Heart right ventricle (tissue), 16 donors: ENCODE results near the gene DENND1A. TPM values are rescaled to one million over a fixed set of nuclear protein-coding genes. Genes with fewer than 3 reads are reported as not detected.

Experiments used
- ATAC-seq, 8 donors: fragments of 200-7000 bp; cut with Tn5 transposase; one replicate each; pipeline ENCODE4 v1.9.1; 2020; ENCODE audit warnings: mild to moderate bottlenecking in 8 of 8, moderate library complexity in 8 of 8, moderate number of reproducible peaks in 1 of 8
- DNase-seq, 2 donors: peaks; one replicate each; pipeline ENCODE4 v3.0.0-alpha.2; 2020
- H3K27ac ChIP-seq, 10 donors: fragments of 200-600 bp; sonication (generic) in 2 of 10; one replicate each; pipeline versions ENCODE4 v1.5.0 to v1.8.0; 2020 to 2022; ENCODE audit warnings: mild to moderate bottlenecking in 3 of 10
- H3K27me3 ChIP-seq, 7 donors: fragments of 200-600 bp; one replicate each; pipeline ENCODE4 v1.8.0; 2021 to 2022; ENCODE audit warnings: mild to moderate bottlenecking in 2 of 7
- H3K36me3 ChIP-seq, 9 donors: fragments of 200-600 bp; sonication (generic) in 1 of 9; one replicate each; pipeline versions ENCODE4 v1.5.0 to v1.8.0; 2020 to 2022; ENCODE audit warnings: mild to moderate bottlenecking in 2 of 9
- H3K4me1 ChIP-seq, 9 donors: fragments of 200-600 bp; sonication (generic) in 1 of 9; one replicate each; pipeline versions ENCODE4 v1.5.0 to v1.8.0; 2020 to 2022; ENCODE audit warnings: mild to moderate bottlenecking in 4 of 9
- H3K4me3 ChIP-seq, 10 donors: fragments of 200-600 bp; sonication (generic) in 2 of 10; one replicate each; pipeline versions ENCODE4 v1.5.0 to v1.8.0; 2020 to 2022; ENCODE audit warnings: mild to moderate bottlenecking in 7 of 10, moderate library complexity in 2 of 10
- H3K9me3 ChIP-seq, 11 donors: fragments of 200-600 bp in 10 of 11; sonication (generic) in 2 of 11; one replicate each; pipeline versions ENCODE4 v1.5.0 to v1.8.0; 2013 to 2022; ENCODE audit warnings: mild to moderate bottlenecking in 2 of 11, control low read depth in 1 of 11, moderate library complexity in 1 of 11
- WGBS, 2 donors: extraction: QIAGEN DNeasy Blood & Tissue Kit; methylation state at CpG; one replicate each; pipeline ENCODE4 v1.1.7; 2013; ENCODE audit warnings: inconsistent platforms in 1 of 2; 5-methylcytosine and 5-hydroxymethylcytosine counted together
- intact Hi-C, 10 donors: fragments of 100-400 bp; cut with DNase I; formaldehyde crosslinking; loops; one replicate each; pipeline versions ENCODE4 v1.11.1 to v1.14.2; 2022
- polyA plus RNA-seq, 2 donors: library from polyadenylated mRNA; stranded (reverse); fragments of 200-250 nt; gene quantifications; one replicate each; pipeline ENCODE4 v1.2.3, GENCODE V29; 2013
- total RNA-seq, 10 donors: library from RNA; stranded (reverse); fragmentation: NEBNext Ultra II Directional in 3 of 10; extraction: Animal tissue kit (Norgen Biotek cat#: 25700) in 3 of 10; gene quantifications; one replicate each; pipeline versions ENCODE4 v1.2.1 to v1.2.4, GENCODE V29; 2021 to 2023
- TF ChIP-seq, protein P1 (sequence below), 9 donors: fragments of 200-600 bp; sonication (generic) in 2 of 9; IDR thresholded peaks; one replicate each; pipeline versions ENCODE4 v1.5.0 to v1.8.0; 2021 to 2022; ENCODE audit warnings: antibody characterized with exemption in 9 of 9, mild to moderate bottlenecking in 5 of 9, moderate library complexity in 1 of 9
- donor health status: Arrhythmogenic right ventricular cardiomyopathy.
- donor health status: ischemic (EF 13 %, LVEDD 7.1; RV severe dilation, severe dysfunction).
- donor health status: healthy with polysubstance abuse.
- donor health status: DM: no; HTN: yes; CAD: no.
- donor health status: DM: no; HTN: no; CAD: no.
- donor health status: ischemic (EF 25% LVEDD 6.9; RV normal size, moderate dysfunction).
- donor health status: ischemic (EF 25% LVEDD 5.7; RV mildly dilated, moderate dysfunction).
- donor health status: healthy.
- donor health status: DM: yes; HTN: yes; CAD: no.
- donor health status: Ischemic cardiomyopathy.
- donor health status: ischemic (EF 35%, LVEDD 5.7; RV mildly dilated, moderate dysfunction).
- donor health status: nonischemic (EF 11% LVEDD 7.7; RV severe dilation, severe dysfunction).
- donor health status: DM: yes; HTN: yes; CAD: no.
- donor health status: PGD.
- donor health status: ischemic (EF 29% LVEDD 5.4; RV normal size, mild dysfunction).
- donor health status: nonischemic (EF 23%, LVEDD 6.1; RV moderate dilation, normal function).

Gene DENND1A
- total and polyA plus RNA-seq, 12 donors = 7.3 to 19.6 (median 12.2) TPM

DNA sequence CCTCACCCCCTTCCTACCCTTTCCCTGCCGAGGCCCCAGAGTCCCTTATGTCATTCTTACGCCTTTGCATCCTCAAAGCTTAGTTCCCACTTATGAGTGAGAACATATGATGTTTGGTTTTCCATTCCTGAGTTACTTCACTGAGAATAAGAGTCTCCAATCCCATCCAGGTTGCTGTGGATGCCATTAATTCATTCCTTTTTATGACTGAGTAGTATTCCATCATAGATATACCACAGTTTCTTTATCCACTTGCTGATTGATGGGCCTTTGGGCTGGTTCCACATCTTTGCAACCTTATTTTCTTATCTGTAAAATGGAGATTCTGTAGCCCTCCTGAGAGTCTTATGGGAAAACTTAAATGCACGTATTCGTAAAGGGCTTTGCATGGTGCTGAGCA lies 537.1 kb downstream of the DENND1A start:
- Histone ChIP-seq H3K4me1 (no peaks in the 10 kb centered on the region), H3K27ac (no peak overlapping the region), H3K27me3 (no peaks in the 10 kb centered on the region), H3K4me3 (no peak overlapping the region), H3K9me3 (peaks cover 0 to 8% (median 0%) of the 10 kb centered on the region in 11 donors), H3K36me3 (no peaks in the 10 kb centered on the region)
- intact Hi-C loops = loop anchor here in 1 of 10 donors (10.0 kb wide), 1 partner anchor 212 kb away; no protein-coding TSS in a partner anchor
- DNase-seq = no peak
- 86 to 100% methylated on average over 4 of the region's 4 CpGs for WGBS, 2 donors
- ATAC-seq = no peak
- TF ChIP-seq, protein P1, sequence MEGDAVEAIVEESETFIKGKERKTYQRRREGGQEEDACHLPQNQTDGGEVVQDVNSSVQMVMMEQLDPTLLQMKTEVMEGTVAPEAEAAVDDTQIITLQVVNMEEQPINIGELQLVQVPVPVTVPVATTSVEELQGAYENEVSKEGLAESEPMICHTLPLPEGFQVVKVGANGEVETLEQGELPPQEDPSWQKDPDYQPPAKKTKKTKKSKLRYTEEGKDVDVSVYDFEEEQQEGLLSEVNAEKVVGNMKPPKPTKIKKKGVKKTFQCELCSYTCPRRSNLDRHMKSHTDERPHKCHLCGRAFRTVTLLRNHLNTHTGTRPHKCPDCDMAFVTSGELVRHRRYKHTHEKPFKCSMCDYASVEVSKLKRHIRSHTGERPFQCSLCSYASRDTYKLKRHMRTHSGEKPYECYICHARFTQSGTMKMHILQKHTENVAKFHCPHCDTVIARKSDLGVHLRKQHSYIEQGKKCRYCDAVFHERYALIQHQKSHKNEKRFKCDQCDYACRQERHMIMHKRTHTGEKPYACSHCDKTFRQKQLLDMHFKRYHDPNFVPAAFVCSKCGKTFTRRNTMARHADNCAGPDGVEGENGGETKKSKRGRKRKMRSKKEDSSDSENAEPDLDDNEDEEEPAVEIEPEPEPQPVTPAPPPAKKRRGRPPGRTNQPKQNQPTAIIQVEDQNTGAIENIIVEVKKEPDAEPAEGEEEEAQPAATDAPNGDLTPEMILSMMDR (IDR thresholded peaks at IDR 0.05) = no peak

DNA sequence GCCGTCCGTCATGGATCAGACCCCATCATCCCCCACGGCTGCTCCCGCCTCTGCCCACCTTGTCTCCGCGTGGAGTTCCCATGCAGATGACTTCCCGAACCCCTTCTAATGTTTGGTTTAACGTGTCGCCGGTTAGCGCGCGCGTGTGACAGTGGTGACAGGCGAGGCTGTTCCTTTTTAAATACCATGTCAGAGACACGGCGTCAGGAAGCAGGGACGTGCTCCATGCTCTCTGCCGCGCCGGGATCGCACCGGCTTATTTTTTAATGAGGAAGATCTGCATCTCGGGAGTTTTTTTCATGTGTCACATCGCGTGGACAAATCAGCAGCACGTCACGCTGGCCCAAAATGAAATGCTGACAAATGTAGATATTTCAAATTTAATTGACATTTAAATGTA lies 538.0 kb downstream of the DENND1A start:
- Histone ChIP-seq H3K36me3 (no peaks in the 10 kb centered on the region), H3K9me3 (peaks cover 0 to 8% (median 0%) of the 10 kb centered on the region in 11 donors), H3K27ac (no peak overlapping the region), H3K4me3 (no peak overlapping the region), H3K4me1 (no peaks in the 10 kb centered on the region), H3K27me3 (no peaks in the 10 kb centered on the region)
- intact Hi-C loops = loop anchor here in 1 of 10 donors (10.0 kb wide), 1 partner anchor 213 kb away; no protein-coding TSS in a partner anchor
- TF ChIP-seq, protein P1 (IDR thresholded peaks at IDR 0.05) = no peak
- DNase-seq (no peak), ATAC-seq (no peak)
- 90 to 91% methylated on average over 28 of the region's 28 CpGs for WGBS, 2 donors

- ATAC-seq (no peak), DNase-seq (no peak)
- Histone ChIP-seq H3K4me3 (no peak overlapping the region), H3K27me3 (no peaks in the 10 kb centered on the region), H3K4me1 (no peaks in the 10 kb centered on the region), H3K27ac (no peak overlapping the region), H3K9me3 (peaks cover 0 to 8% (median 0%) of the 10 kb centered on the region in 11 donors), H3K36me3 (no peaks in the 10 kb centered on the region)
- TF ChIP-seq, protein P1 (IDR thresholded peaks at IDR 0.05) = no peak
- 88 to 96% methylated on average over 5 of the region's 5 CpGs for WGBS, 2 donors
- intact Hi-C loops = loop anchor here in 1 of 10 donors (10.0 kb wide), 1 partner anchor 214 kb away; no protein-coding TSS in a partner anchor
These were observed 538.7 kb downstream of the DENND1A start for GRCh38 chr9:123391233-123391632.

DNA sequence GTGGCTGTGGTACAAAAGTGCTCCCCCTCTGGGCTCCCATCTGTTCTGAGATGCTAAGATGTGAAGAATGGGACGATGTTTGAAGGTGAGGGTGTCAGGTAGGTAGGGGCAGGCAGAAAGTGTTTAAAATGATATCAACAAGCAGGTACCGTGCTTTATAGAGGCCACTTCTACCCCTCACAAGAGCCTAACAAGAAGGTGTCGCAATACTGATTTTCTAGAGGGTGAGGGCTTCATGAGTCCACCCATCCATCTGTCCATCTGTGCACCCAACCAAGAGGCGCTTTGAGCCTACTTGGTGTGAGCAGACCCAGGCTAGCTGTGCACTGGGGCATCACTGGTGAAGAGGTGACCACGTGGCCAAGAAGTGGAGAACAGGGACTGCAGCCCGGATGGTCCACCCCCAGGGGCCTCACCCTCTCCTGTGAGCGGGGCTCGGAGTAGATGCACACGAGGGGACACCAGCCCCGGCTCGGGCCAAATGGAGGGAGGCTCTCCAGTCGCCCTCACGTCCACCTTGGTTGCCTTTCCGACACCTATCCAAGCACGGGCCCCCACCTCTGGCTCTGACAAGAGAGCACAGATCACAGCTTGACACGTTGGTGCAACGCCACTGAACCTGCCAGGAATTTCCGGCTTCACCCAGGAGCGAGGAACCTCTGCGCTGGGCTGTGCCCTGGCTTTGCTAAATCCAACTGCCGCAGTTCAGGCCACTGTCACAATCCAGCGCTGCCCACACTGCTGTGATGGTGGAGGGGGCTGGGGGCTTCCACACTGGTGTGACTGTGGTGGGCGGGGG lies 539.4 kb downstream of the DENND1A start:
- WGBS, 2 donors = 90 to 92% methylated on average over 23 of the region's 23 CpGs
- ATAC-seq (no peak), DNase-seq (no peak)
- Histone ChIP-seq H3K36me3 (no peaks in the 10 kb centered on the region), H3K4me3 (no peak overlapping the region), H3K9me3 (peaks cover 0 to 8% (median 0%) of the 10 kb centered on the region in 11 donors), H3K27me3 (no peaks in the 10 kb centered on the region), H3K27ac (no peak overlapping the region), H3K4me1 (no peaks in the 10 kb centered on the region)
- TF ChIP-seq, protein P1 (IDR thresholded peaks at IDR 0.05) = no peak
- intact Hi-C loops = loop anchor here in 1 of 10 donors (10.0 kb wide), 1 partner anchor 214 kb away; no protein-coding TSS in a partner anchor
